ES-I3 (cell line): ENCODE results near the gene NGFR.
A peak's percentile ranks its signal among the peaks of the same experiment; 100 is the strongest.

Experiments
- H3K36me3 ChIP-seq: 2 replicates; pipeline ENCODE4 v1.6.1; 2013; ENCODE audit warnings: mild to moderate bottlenecking, low read length, control low read depth, moderate library complexity; ENCODE audit not compliant: insufficient read depth
- H3K4me1 ChIP-seq: 2 replicates; pipeline ENCODE4 v1.6.1; 2013; ENCODE audit warnings: mild to moderate bottlenecking, control low read depth, low read length; ENCODE audit not compliant: insufficient read depth
- H3K9ac ChIP-seq: 2 replicates; pipeline ENCODE4 v1.6.1; 2013; ENCODE audit warnings: low read depth, mild to moderate bottlenecking, low read length, moderate library complexity
- H3K9me3 ChIP-seq: 2 replicates; pipeline ENCODE4 v1.6.1; 2013; ENCODE audit warnings: mild to moderate bottlenecking, low read length, moderate library complexity; ENCODE audit not compliant: control insufficient read depth, insufficient read depth

Gene NGFR

GRCh38 chr17:49482144-49482817 is 12.8 kb upstream of the NGFR start:
- Histone ChIP-seq H3K36me3 (no peaks in the 10 kb centered on the region), H3K9me3 (no peaks in the 10 kb centered on the region), H3K4me1 (peaks cover 51% of the 10 kb centered on the region), H3K9ac (no peak overlapping the region)

DNA sequence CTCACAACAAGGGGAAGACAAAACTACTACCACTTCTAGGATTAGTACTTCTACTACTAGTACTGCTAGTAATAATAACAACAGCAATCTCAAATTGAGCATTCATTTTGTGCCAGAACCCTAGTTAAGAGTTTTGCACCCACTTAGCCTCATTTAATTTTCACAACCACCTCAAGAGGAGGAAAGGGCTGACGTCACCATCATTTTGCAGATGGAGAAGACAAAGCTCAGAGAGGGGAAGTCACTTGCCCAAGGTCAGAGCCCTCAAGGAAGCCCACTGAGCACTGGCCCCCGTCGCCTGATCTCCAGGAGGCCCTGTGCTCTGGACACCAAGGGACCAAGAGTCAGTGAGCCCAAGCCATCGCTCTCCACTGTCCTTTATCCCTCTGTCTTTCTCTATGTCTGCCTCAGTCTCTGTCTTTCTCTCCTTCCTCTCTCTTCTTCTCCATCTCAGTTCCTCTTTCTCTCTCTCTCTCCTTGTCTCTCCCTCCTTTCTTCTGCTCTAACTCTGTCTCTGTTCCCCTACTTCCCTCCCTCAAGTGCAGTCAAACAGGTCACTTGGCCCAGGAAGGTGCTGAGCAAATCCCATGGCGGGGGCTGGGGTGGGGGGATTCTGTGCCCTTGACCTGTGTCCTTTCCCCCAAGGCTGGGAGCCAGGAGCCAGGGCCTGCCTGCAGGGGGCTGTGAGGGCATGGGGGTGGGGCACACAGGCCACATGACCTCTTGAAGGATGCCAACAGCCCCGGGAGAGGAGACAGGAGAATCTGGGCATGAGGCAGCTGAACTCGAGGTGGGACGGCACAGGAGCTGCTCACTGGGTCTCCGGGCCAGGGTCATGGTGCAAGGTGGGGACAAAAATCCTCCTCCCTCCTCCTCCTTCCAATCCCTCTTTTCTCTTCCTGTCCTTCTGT is 11.2 kb upstream of the NGFR start:
- no peaks in the 10 kb centered on the region for H3K9me3 ChIP-seq
- no peaks in the 10 kb centered on the region for H3K36me3 ChIP-seq

GRCh38 chr17:49484588-49484987 is 10.5 kb upstream of the NGFR start:
- no peak overlapping the region for H3K9ac ChIP-seq
- H3K4me1 ChIP-seq = peaks cover 43% of the 10 kb centered on the region
- H3K36me3 ChIP-seq = no peaks in the 10 kb centered on the region
- no peaks in the 10 kb centered on the region for H3K9me3 ChIP-seq

More for the DNA sequence above, 11.2 kb upstream of the NGFR start:
- Histone ChIP-seq H3K9ac (no peak overlapping the region), H3K4me1 (peaks cover 47% of the 10 kb centered on the region)

GRCh38 chr17:49486012-49486641 is 9.0 kb upstream of the NGFR start:
- H3K36me3 ChIP-seq = no peaks in the 10 kb centered on the region
- peaks cover 46% of the 10 kb centered on the region for H3K4me1 ChIP-seq
- H3K9me3 ChIP-seq = no peaks in the 10 kb centered on the region
- H3K9ac ChIP-seq = peak overlapping the region; percentile 32

GRCh38 chr17:49487183-49487582 is 7.9 kb upstream of the NGFR start:
- no peaks in the 10 kb centered on the region for H3K36me3 ChIP-seq
- no peak overlapping the region for H3K9ac ChIP-seq
- H3K4me1 ChIP-seq = peaks cover 49% of the 10 kb centered on the region
- H3K9me3 ChIP-seq = no peaks in the 10 kb centered on the region

GRCh38 chr17:49488612-49489011 is 6.5 kb upstream of the NGFR start:
- H3K36me3 ChIP-seq = no peaks in the 10 kb centered on the region
- no peak overlapping the region for H3K9ac ChIP-seq
- H3K4me1 ChIP-seq = peaks cover 43% of the 10 kb centered on the region
- H3K9me3 ChIP-seq = no peaks in the 10 kb centered on the region

- Histone ChIP-seq H3K9me3 (no peaks in the 10 kb centered on the region), H3K36me3 (no peaks in the 10 kb centered on the region), H3K4me1 (peaks cover 41% of the 10 kb centered on the region), H3K9ac (no peak overlapping the region)
Measured at GRCh38 chr17:49489348-49489747, 5.7 kb upstream of the NGFR start.

GRCh38 chr17:49490276-49490675 is 4.8 kb upstream of the NGFR start:
- Histone ChIP-seq H3K4me1 (peaks cover 34% of the 10 kb centered on the region; the same call in 1 of the 2 replicates), H3K9me3 (no peaks in the 10 kb centered on the region), H3K36me3 (no peaks in the 10 kb centered on the region), H3K9ac (no peak overlapping the region)

DNA sequence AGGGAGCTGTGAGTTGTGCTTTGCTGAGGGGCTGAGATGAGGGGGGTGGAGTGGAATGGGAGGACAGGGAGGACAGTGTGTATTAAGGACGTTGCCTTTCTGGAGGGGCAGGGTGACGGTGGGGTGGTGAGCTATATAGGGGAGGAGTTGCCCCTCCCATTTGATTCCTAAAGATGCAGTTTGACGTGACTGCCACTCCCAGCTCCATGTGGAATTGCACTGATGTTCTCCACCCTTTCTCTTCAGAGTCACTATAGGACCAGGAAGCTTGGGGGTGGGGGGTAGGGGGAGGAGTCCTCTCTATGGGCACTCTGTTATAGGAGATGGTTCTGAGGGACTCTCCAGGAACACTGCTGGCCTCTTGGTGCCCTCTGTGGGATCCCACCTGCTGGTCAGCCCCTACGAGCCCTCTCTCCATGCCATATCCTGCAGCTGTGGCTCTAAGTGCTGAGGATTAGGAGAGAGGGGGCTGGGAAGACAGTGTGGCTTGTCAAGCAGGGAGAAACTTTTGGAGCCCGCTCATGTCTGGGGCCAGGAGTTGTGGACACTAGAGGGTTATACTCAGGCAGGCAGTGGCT is 3.8 kb upstream of the NGFR start:
- H3K4me1 ChIP-seq = peaks cover 26% of the 10 kb centered on the region; the same call in 1 of the 2 replicates
- H3K9me3 ChIP-seq = no peaks in the 10 kb centered on the region
- no peak overlapping the region for H3K9ac ChIP-seq
- H3K36me3 ChIP-seq = no peaks in the 10 kb centered on the region

- Histone ChIP-seq H3K36me3 (no peaks in the 10 kb centered on the region), H3K4me1 (peaks cover 24% of the 10 kb centered on the region), H3K9ac (peak overlapping the region; percentile 65), H3K9me3 (no peaks in the 10 kb centered on the region)
Measured at GRCh38 chr17:49494399-49494985, 601 bp upstream of the NGFR start.

DNA sequence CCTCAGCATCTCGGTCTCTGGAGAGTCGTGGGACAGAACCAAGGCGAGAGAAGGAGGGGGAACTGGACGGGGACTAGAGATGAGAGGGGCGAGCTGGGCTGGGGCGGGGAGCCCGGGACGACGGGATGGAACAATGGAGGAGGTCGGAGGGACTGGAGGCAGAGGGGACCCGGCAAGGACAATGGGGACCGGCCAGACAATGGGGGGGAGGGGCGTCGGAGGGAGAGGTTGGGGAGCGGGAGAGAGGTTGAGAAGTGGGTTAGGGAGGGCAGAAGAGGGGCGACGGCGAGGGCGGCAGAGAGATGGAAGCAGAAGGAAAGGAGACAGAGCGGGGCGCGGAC is 719 bp downstream of the NGFR start:
- Histone ChIP-seq H3K9me3 (no peaks in the 10 kb centered on the region), H3K4me1 (peaks cover 29% of the 10 kb centered on the region), H3K36me3 (no peaks in the 10 kb centered on the region), H3K9ac (peak overlapping the region; percentile 85; the same call in 1 of the 2 replicates)

- Histone ChIP-seq H3K36me3 (no peaks in the 10 kb centered on the region), H3K4me1 (peaks cover 24% of the 10 kb centered on the region), H3K9me3 (no peaks in the 10 kb centered on the region), H3K9ac (peak overlapping the region; percentile 85)
Measured at GRCh38 chr17:49496183-49496866, 1.2 kb downstream of the NGFR start.

DNA sequence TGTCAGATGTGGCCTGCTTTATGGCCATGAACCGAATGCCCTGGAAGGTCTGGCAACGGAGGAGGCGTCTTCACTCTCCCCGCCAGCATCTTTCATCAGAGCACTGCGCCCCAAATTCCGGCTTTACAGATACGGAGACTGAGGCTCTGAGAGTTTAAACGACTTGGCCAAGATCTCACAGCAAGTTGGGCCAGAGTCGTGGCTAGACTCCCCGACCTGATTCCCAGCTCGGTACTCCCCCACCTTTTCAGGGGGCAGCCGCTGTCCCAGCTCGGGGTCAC is 1.7 kb downstream of the NGFR start:
- Histone ChIP-seq H3K9ac (peak overlapping the region; percentile 85), H3K9me3 (no peaks in the 10 kb centered on the region), H3K4me1 (peaks cover 24% of the 10 kb centered on the region), H3K36me3 (no peaks in the 10 kb centered on the region)
